ENCODE data around the gene CTRB2. TPM values are rescaled to one million over a fixed set of nuclear protein-coding genes. Genes with fewer than 3 reads are reported as not detected.

Gene CTRB2
- total and polyA plus RNA-seq, 2 donors from 2014 or later, result not detected

DNA sequence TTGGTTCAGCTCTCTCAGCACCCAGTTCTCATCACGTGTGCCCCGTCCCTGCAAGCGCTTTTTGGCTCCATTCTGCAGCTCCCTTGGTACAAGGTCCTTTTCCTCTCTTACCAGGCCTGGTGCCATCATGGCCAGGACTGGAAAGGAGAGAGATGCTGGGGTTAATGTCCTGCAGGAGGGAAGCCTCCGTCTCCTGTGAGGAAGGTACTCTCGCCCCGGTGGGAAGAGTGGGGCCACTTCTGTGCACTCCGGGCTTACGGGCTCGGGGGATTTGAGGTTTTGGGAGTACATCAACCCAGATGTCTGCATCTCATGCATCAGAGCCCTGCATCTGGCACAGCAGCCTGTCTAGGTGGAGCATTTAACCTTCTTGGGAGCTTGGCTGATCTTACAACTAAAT lies 10.1 kb downstream of the CTRB2 start:
- FAIRE-seq, result no peak
- H3K9me3 ChIP-seq (ENCODE audit: control insufficient read depth in 2 of 3, insufficient read depth in 1 of 3, low read length in 3 of 3), result no peaks in the 10 kb centered on the region
- TF ChIP-seq, protein P1, sequence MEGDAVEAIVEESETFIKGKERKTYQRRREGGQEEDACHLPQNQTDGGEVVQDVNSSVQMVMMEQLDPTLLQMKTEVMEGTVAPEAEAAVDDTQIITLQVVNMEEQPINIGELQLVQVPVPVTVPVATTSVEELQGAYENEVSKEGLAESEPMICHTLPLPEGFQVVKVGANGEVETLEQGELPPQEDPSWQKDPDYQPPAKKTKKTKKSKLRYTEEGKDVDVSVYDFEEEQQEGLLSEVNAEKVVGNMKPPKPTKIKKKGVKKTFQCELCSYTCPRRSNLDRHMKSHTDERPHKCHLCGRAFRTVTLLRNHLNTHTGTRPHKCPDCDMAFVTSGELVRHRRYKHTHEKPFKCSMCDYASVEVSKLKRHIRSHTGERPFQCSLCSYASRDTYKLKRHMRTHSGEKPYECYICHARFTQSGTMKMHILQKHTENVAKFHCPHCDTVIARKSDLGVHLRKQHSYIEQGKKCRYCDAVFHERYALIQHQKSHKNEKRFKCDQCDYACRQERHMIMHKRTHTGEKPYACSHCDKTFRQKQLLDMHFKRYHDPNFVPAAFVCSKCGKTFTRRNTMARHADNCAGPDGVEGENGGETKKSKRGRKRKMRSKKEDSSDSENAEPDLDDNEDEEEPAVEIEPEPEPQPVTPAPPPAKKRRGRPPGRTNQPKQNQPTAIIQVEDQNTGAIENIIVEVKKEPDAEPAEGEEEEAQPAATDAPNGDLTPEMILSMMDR (IDR thresholded peaks at IDR 0.05; ENCODE audit: borderline replicate concordance, extremely low read depth, insufficient read depth), result no peak
- H3K9ac ChIP-seq (ENCODE audit: low read length in 3 of 3), result no peak overlapping the region
- H3K4me3 ChIP-seq (ENCODE audit: low read length in 3 of 3), result no peak overlapping the region
- H3K27me3 ChIP-seq (ENCODE audit: control insufficient read depth, insufficient read depth, low read length), result no peaks in the 10 kb centered on the region
- H3K4me1 ChIP-seq (ENCODE audit: control insufficient read depth in 2 of 3, insufficient read depth in 2 of 3, low read depth in 1 of 3, low read length in 3 of 3), result no peaks in the 10 kb centered on the region
- H3K27ac ChIP-seq (ENCODE audit: low read depth in 2 of 2, low read length in 2 of 2), result no peak overlapping the region
- intact Hi-C loops (cut with DNase I), result no loop called here
- no peaks in the 10 kb centered on the region for H3K36me3 ChIP-seq (ENCODE audit: control insufficient read depth in 2 of 3, insufficient read depth in 3 of 3, low read length in 3 of 3)
- DNase-seq, result no peak

DNA sequence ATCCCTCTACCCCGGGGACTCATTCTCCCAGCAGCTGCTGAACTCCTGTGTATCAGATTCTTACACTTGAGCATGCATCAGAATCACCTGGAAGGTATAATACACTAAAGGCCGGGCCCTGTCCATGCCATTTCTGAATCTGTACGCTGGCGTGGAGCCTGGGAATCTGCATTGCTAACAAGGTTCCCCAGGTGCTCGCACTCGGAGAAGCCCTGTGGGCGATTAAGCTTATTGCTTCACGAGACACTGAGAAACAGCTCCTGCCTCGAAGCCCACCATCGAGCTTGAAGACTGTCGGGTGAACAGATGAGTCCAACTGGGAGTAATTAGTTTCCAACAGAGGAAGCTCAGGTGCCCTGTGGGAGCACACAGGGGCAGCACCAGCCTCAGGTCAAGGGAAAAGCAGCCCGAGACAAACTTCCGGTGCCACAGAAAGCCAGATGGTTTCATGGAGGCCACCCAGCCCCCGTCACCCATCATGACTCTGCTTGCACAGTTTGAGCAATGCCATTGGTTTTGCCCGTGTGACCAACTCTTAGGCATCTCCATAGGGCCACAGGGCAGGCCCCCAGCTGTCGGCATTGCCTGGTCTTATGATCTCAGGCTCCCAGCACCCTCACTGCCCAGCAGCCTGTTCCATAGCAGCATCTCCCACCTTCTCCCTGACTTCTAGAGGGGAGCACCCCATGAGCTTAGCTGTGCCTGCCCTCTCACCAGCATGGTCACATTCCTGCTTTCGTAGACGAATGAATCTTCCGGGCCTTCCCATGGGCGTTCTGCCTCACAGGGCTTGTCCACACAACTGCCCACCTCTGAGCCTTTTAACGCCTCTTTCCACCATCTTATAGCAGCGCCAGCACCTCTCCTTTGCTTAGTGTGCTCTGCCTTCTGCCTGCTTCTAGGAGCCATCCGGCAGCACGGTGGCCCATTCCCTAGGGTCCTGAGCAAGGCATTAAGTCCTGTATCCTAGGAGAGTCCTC lies 10.9 kb downstream of the CTRB2 start:
- Histone ChIP-seq H3K9me3 (ENCODE audit: control insufficient read depth in 2 of 3, insufficient read depth in 1 of 3, low read length in 3 of 3) (no peaks in the 10 kb centered on the region), H3K36me3 (ENCODE audit: control insufficient read depth in 2 of 3, insufficient read depth in 3 of 3, low read length in 3 of 3) (no peaks in the 10 kb centered on the region), H3K27me3 (ENCODE audit: control insufficient read depth, insufficient read depth, low read length) (no peaks in the 10 kb centered on the region), H3K9ac (ENCODE audit: low read length in 3 of 3) (no peak overlapping the region), H3K4me3 (ENCODE audit: low read length in 3 of 3) (no peak overlapping the region), H3K4me1 (ENCODE audit: control insufficient read depth in 2 of 3, insufficient read depth in 2 of 3, low read depth in 1 of 3, low read length in 3 of 3) (no peaks in the 10 kb centered on the region), H3K27ac (ENCODE audit: low read depth in 2 of 2, low read length in 2 of 2) (no peak overlapping the region)
- DNase-seq, result no peak
- intact Hi-C loops (cut with DNase I), result no loop called here
- no peak for FAIRE-seq
- TF ChIP-seq, protein P1 (IDR thresholded peaks at IDR 0.05; ENCODE audit: borderline replicate concordance, extremely low read depth, insufficient read depth), result no peak

DNA sequence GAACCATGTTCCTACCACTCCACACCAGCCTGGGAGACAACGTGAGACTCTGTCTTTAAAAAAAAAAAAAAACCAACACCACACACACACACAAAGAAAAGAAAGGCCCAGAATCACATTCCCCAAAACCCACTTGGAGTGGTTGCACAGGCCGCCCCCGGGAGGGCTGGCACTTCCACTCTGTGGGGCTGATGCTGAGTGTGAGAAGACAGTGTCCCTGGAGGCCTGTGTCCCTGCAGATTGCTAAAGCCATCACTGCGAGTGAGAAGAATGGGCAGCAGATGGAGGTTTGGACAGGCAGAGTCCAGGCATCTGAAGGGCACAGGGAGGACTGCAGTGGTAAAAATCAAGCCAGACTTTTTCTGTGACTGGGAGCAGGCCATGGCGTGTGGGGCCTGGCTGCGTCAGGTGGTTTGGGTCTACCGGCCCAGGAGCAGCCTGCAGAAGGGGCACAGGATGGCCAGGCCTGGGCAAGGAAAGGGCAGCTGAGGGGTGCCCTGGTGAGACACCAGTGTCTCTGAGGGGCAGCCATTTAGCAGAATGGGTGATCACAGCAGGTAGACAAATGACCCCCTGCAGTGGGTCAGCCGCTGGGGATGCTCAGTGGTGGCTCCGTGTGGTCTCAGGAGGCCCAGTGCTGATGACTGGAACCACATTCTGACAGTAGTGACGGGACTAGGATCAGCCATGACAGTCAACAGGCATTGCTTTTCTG lies 13.1 kb downstream of the CTRB2 start:
- FAIRE-seq (no peak), DNase-seq (no peak)

More for the DNA sequence above, 13.1 kb downstream of the CTRB2 start:
- Histone ChIP-seq H3K36me3 (ENCODE audit: control insufficient read depth in 2 of 3, insufficient read depth in 3 of 3, low read length in 3 of 3) (no peaks in the 10 kb centered on the region), H3K4me1 (ENCODE audit: control insufficient read depth in 2 of 3, insufficient read depth in 2 of 3, low read depth in 1 of 3, low read length in 3 of 3) (no peaks in the 10 kb centered on the region), H3K27ac (ENCODE audit: low read depth in 2 of 2, low read length in 2 of 2) (no peak overlapping the region), H3K9me3 (ENCODE audit: control insufficient read depth in 2 of 3, insufficient read depth in 1 of 3, low read length in 3 of 3) (no peaks in the 10 kb centered on the region), H3K9ac (ENCODE audit: low read length in 3 of 3) (no peak overlapping the region), H3K4me3 (ENCODE audit: low read length in 3 of 3) (no peak overlapping the region), H3K27me3 (ENCODE audit: control insufficient read depth, insufficient read depth, low read length) (no peaks in the 10 kb centered on the region)
- TF ChIP-seq, protein P1 (IDR thresholded peaks at IDR 0.05; ENCODE audit: borderline replicate concordance, extremely low read depth, insufficient read depth), result no peak
- intact Hi-C loops (cut with DNase I), result no loop called here

All from kidney (tissue), 14 donors.